ENCODE results near the gene MBLAC1.

The MBLAC1 gene, protein sequence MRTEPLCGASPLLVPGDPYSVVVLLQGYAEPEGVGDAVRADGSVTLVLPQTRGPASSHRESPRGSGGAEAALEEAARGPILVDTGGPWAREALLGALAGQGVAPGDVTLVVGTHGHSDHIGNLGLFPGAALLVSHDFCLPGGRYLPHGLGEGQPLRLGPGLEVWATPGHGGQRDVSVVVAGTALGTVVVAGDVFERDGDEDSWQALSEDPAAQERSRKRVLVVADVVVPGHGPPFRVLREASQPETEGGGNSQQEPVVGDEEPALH

DNA sequence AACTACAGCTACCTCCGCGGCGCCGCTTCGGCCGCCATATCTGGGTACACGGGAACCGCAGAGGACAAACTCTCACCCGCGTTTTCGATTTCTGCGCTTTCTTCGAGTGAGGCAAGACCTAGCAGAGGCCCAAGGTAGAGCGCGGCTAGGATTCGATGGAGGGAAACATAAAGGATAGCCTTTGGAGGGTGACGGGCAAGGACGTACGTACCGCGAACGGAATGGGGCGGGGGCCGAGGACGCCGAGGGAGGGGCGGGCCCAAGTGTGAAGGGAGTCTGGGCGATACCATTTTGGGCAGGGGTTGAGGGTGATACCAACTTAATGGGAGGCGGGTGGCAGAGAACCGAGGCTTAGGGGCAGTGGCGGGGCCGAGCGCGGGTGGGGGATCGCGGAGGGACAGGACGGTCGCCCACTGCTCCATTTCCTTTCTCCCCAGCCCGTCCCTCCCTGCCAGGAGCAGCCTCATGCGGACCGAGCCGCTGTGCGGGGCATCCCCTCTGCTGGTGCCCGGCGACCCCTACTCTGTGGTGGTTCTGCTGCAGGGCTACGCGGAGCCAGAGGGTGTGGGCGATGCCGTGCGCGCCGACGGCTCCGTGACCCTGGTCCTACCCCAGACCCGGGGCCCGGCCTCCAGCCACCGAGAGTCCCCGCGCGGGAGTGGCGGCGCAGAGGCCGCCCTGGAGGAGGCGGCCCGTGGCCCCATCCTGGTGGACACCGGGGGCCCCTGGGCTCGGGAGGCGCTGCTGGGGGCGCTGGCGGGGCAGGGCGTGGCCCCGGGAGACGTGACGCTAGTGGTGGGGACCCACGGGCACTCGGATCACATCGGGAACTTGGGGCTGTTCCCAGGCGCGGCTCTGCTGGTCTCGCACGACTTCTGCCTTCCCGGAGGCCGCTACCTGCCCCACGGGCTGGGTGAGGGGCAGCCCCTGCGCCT, at the start of gene MBLAC1:
Gene MBLAC1, plus strand, starts transcription at position 37 of the 935 bp plus-strand sequence. Its CDS starts 429 bp downstream, at position 466.
- peak; percentile 98 for DNase-seq

DNA sequence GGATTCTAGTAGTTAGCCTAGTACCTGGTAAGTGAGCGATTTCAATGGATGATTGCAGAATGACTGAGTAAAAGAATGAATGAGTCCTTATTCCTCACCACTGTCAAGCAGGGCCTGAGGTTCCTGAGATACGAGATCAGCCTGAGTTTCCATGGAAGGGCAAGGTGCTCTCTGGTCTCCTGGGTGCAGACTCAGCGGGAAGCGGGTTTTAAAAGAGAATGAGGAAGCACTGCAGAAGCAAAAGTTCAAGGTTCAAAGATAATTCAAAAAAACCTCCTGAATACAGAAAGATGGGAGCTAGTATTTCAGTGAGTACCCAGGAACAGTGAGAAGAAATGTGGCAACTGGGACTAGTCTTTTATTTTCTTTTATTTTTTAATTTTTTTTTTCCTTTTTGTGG, 49.6 kb upstream of the MBLAC1 start:
- DNase-seq: no peak

- no peak for DNase-seq
Measured at GRCh38 chr7:100079024-100079560, 47.7 kb upstream of the MBLAC1 start.

DNA sequence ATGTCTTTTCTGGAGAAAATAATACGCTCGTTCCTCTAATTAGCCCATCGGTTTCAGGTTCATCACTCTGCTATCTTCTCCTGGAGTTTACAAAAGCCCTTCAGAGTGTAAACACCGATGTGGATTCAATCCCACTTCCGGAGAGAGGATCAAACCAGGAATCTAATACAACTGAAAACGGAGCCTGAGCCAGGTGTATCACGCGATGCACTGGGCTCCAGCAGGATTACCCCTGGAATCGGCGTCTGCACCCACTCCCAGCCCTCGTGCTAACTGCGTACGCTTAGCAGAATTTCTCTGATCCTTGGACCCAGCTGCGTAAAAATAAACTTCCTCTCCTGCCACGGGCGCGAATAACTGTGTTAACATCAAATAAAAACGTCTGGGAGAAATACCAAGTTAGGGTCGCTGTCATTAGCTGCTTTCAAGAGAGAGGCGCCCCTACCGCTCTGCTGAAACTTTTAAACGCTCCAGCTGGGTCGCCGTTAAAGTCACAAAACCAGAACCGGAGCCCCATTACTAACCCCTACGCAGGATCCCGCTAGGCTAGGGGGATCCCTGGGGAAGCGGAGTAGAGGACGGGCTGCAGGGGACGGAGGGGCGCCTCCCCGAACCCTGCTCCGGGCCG, 45.7 kb upstream of the MBLAC1 start:
- DNase-seq: no peak

GRCh38 chr7:100081535-100082102, 45.1 kb upstream of the MBLAC1 start, which contains the start of gene ZNF3:
Gene ZNF3, minus strand, starts transcription at chr7:100081723. Its CDS starts 4,366 bp downstream, at chr7:100077357.
- DNase-seq: peak; percentile 100

- DNase-seq: no peak
Measured at GRCh38 chr7:100082978-100083377, 43.8 kb upstream of the MBLAC1 start.

GRCh38 chr7:100085515-100085914, 41.3 kb upstream of the MBLAC1 start:
- DNase-seq: no peak

GRCh38 chr7:100087055-100087750, 39.6 kb upstream of the MBLAC1 start:
- no peak for DNase-seq

GRCh38 chr7:100088095-100088620, 38.6 kb upstream of the MBLAC1 start:
- no peak for DNase-seq

GRCh38 chr7:100088621-100089457, 37.9 kb upstream of the MBLAC1 start, which contains the start of gene COPS6:
Gene COPS6, plus strand, starts transcription at chr7:100088969. Its CDS starts 22 bp downstream, at chr7:100088991.
- peak; percentile 89 for DNase-seq

GRCh38 chr7:100089458-100090196, 37.1 kb upstream of the MBLAC1 start:
- no peak for DNase-seq

DNA sequence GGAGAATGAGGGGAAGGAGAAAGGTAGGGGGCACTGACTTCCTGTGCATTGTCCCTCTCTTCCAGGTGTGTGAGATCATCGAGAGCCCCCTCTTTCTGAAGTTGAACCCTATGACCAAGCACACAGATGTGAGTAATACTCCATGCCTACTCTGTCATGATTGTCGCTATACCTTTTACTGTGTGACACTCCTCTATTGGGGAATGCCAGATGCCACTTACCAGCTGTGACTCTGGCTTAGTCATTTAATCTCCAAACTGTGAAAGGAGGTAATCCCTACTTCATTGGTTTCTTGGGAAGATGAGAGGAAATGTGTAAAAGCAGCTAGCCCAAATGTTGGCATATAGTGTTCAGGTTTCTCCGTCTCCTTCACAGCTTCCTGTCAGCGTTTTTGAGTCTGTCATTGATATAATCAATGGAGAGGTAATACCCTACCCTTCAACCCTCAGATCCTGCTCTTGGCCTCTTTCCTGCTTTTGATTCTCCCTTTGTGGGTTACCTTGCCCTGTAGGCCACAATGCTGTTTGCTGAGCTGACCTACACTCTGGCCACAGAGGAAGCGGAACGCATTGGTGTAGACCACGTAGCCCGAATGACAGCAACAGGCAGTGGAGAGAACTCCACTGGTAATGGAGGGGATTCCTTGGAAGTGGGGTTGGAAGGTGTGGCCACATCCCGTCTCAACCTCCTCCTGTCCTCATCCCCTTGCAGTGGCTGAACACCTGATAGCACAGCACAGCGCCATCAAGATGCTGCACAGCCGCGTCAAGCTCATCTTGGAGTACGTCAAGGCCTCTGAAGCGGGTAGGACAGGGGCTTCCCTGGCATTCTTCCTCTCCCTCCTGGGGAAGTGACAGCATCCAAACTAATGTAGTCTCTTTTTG, 36.0 kb upstream of the MBLAC1 start:
- DNase-seq: no peak

DNA sequence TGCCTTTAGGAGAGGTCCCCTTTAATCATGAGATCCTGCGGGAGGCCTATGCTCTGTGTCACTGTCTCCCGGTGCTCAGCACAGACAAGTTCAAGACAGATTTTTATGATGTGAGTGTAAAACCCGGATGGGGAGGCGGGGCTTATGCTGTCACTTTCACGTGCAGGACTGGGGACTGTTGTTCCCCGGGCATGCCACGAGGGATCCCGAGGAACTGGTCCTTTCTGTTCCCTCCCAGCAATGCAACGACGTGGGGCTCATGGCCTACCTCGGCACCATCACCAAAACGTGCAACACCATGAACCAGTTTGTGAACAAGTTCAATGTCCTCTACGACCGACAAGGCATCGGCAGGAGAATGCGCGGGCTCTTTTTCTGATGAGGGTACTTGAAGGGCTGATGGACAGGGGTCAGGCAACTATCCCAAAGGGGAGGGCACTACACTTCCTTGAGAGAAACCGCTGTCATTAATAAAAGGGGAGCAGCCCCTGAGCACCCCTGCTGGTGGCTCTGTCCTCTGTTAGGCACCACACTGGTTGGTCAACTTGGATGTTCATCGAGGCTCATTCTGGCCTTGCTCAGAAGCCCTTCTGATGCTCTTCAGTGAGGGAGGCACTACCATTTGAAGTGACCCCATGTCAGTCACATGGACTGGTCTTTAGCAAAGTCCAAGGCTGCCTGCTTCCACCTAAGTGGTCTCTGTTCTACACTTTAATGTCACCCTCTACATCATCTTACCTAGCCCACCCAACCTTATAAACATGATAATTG, 35.2 kb upstream of the MBLAC1 start:
- DNase-seq: peak; percentile 41

GRCh38 chr7:100093054-100093453, 33.7 kb upstream of the MBLAC1 start:
- DNase-seq: no peak

DNA sequence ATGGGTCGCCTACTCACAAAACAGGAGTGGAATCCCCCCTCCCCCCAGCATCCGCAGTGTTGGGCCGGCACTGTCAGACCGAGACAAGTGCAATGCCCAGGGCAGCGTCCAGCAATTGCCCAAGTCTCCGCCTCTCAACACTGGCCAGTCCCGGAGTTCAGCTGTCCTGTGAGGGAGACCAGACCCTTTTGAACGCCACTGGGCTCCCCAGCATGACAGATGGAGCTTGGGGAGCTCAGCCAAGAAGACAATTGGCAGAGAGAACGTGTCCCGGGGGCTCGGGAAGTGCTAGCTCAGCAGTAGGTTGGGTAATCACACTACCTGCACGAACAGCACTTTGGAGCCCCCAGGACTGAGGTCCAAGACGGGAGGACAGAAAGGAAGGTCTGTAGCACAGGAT, 33.3 kb upstream of the MBLAC1 start:
- no peak for DNase-seq

DNA sequence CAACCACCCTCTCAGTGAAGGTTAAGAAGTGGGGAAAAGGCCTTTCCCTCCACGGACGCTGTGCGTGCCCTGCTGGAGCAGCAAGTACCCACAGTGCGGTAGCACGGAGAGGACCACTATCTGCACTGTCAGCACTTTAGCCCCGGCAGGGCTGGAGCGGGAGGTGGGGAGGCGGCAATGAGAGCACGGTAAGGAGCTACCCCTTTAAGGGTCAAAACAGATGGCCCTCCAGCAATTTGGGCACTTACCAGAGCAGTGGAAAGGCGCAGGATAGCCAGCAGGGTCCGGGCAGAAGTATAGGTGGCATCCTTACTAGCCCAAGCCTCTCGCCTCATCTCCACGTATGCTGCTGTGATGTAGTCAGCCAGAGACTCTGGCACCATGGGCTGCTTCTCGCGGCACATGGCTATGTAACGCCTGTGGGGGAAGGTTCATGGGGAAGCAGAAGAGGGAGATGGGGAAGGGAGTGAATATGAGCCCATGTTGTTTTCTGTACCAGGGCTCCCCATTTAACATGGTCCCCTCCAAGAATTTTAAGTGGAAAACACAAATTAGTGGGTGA, 32.8 kb upstream of the MBLAC1 start:
- no peak for DNase-seq

GRCh38 chr7:100095289-100095688, 31.5 kb upstream of the MBLAC1 start:
- DNase-seq: no peak

- DNase-seq: no peak
Measured at GRCh38 chr7:100095704-100096103, 31.1 kb upstream of the MBLAC1 start.

Measured in RPMI8226 (cell line).